ENCODE results near the gene TTYH1.

The TTYH1 gene

GRCh38 chr19:54453921-54454780 lies 38.9 kb downstream of the TTYH1 start:
- Mint-ChIP-seq H3K36me3 (ENCODE audit: low read depth) (peaks cover 56% of the 10 kb centered on the region), H3K9me3 (no peaks in the 10 kb centered on the region), H3K4me1 (peaks cover 18% of the 10 kb centered on the region), H3K27me3 (ENCODE audit: low read depth) (no peaks in the 10 kb centered on the region), H3K27ac (no peak overlapping the region), H3K4me3 (peak overlapping the region in 1 of 3 experiments; percentile 34)
- TF ChIP-seq CTCF (IDR thresholded peaks at IDR 0.05; ENCODE audit: unreplicated experiment in 3 of 3): no peak

- Mint-ChIP-seq H3K4me1 (peaks cover 25% of the 10 kb centered on the region), H3K9me3 (no peaks in the 10 kb centered on the region), H3K27me3 (ENCODE audit: low read depth) (no peaks in the 10 kb centered on the region), H3K4me3 (no peak overlapping the region), H3K27ac (no peak overlapping the region), H3K36me3 (ENCODE audit: low read depth) (peaks cover 64% of the 10 kb centered on the region)
- no peak for TF ChIP-seq CTCF (IDR thresholded peaks at IDR 0.05; ENCODE audit: unreplicated experiment in 3 of 3)
These were observed 39.8 kb downstream of the TTYH1 start for GRCh38 chr19:54454781-54455675.

- Mint-ChIP-seq H3K36me3 (ENCODE audit: low read depth) (peaks cover 64% of the 10 kb centered on the region), H3K4me3 (no peak overlapping the region), H3K27ac (no peak overlapping the region), H3K27me3 (ENCODE audit: low read depth) (no peaks in the 10 kb centered on the region), H3K4me1 (peaks cover 16% of the 10 kb centered on the region), H3K9me3 (no peaks in the 10 kb centered on the region)
- TF ChIP-seq CTCF (IDR thresholded peaks at IDR 0.05; ENCODE audit: unreplicated experiment in 3 of 3): no peak
These were observed 40.6 kb downstream of the TTYH1 start for GRCh38 chr19:54455786-54456422.

- H3K36me3 Mint-ChIP-seq (ENCODE audit: low read depth): peaks cover 61% of the 10 kb centered on the region
- H3K27me3 Mint-ChIP-seq (ENCODE audit: low read depth): no peaks in the 10 kb centered on the region
- no peaks in the 10 kb centered on the region for H3K9me3 Mint-ChIP-seq
- peaks cover 17% of the 10 kb centered on the region for H3K4me1 Mint-ChIP-seq
- no peak for TF ChIP-seq CTCF (IDR thresholded peaks at IDR 0.05; ENCODE audit: unreplicated experiment in 3 of 3)
- H3K4me3 Mint-ChIP-seq: no peak overlapping the region
- no peak overlapping the region for H3K27ac Mint-ChIP-seq
These were observed 41.4 kb downstream of the TTYH1 start for GRCh38 chr19:54456423-54457373.

Measured in nephron (organoid).